ENCODE data around the gene VAMP5.

Gene VAMP5

DNA sequence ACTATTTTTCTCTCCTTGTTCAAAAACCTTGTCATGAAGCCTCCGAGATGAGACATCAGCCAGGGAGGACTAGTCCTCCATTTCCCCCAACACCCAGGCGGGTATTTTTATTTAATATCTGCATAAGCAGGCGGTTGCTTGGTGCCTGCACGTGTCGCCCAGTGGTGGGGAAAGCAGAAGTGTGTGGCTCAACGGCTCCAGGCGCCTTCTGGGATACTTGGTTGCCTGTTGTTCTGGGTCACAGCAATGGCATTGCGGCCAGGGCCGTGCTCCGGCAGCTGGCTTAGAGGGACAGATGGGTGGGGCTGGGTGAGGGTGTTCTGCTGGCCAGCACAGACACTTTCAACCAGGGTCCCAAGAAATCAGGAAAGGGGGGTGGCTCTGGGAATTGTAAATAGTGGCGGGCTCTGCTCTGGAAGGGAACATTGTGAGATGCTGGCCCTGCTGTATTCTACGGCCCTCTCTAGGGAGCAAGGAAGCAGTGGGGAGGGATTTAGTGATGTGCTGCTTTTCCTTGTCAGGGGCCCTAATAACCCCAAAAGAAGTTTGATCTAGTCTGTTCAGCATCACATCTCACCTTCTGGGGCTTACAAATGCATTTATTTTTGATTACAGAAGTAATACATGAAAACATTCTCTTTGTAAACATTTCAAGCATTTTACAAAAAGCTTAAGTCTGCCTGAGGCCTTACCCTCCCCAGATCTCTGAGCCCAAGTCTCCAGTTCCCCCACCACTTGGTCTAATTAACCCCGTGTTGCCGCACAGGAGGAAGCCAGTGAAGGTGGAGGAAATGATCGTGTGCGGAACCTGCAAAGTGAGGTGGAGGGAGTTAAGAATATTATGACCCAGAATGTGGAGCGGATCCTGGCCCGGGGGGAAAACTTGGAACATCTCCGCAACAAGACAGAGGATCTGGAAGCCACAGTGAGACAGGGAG is 5.7 kb upstream of the VAMP5 start:
- TF ChIP-seq, protein P1, sequence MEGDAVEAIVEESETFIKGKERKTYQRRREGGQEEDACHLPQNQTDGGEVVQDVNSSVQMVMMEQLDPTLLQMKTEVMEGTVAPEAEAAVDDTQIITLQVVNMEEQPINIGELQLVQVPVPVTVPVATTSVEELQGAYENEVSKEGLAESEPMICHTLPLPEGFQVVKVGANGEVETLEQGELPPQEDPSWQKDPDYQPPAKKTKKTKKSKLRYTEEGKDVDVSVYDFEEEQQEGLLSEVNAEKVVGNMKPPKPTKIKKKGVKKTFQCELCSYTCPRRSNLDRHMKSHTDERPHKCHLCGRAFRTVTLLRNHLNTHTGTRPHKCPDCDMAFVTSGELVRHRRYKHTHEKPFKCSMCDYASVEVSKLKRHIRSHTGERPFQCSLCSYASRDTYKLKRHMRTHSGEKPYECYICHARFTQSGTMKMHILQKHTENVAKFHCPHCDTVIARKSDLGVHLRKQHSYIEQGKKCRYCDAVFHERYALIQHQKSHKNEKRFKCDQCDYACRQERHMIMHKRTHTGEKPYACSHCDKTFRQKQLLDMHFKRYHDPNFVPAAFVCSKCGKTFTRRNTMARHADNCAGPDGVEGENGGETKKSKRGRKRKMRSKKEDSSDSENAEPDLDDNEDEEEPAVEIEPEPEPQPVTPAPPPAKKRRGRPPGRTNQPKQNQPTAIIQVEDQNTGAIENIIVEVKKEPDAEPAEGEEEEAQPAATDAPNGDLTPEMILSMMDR (conservative IDR thresholded peaks at IDR 0.05; ENCODE audit: low read length), result no peak
- DNase-seq (ENCODE audit: low read depth), result no peak
- H3K4me3 ChIP-seq (ENCODE audit: low read length), result no peak overlapping the region

DNA sequence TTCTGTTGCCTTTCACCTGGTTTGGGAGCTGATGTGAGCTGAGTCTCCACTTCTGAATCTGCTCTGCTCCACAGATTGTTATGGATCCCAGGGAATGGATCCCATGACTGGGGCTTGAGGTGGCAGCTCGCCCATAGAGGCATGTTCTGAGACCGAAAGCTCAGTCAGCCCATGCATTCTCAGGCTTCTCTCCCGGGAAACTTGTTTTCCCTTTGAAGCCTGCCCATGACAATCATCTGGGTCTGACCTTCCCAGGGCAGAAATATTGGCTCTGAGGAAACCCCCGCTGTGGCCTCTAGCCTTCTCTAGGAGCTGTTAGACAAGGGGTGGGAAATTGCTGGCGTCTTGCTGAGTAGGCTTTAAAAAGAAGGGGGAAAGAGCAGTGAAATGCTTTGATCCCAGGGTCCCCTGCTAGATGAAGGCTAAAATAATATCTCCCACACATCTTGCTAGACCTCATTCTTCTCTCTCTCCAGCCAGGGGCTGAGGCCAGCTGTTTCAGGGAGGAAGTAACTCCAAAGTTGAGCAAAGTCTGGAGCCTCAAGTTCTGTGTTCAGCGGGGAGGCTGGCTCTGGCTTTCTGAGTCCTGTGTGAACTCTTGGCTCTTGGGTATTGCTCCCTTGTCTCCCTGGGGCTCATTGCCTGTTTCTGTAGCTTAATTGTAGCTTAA is 4.8 kb upstream of the VAMP5 start:
- no peak for DNase-seq (ENCODE audit: low read depth)
- no peak overlapping the region for H3K4me3 ChIP-seq (ENCODE audit: low read length)

GRCh38 chr2:85580206-85580605 is 4.0 kb upstream of the VAMP5 start:
- TF ChIP-seq, protein P1 (conservative IDR thresholded peaks at IDR 0.05; ENCODE audit: low read length), result no peak
- H3K4me3 ChIP-seq (ENCODE audit: low read length), result no peak overlapping the region
- no peak for DNase-seq (ENCODE audit: low read depth)

More for the DNA sequence above, 4.8 kb upstream of the VAMP5 start:
- TF ChIP-seq, protein P1 (conservative IDR thresholded peaks at IDR 0.05; ENCODE audit: low read length), result no peak

DNA sequence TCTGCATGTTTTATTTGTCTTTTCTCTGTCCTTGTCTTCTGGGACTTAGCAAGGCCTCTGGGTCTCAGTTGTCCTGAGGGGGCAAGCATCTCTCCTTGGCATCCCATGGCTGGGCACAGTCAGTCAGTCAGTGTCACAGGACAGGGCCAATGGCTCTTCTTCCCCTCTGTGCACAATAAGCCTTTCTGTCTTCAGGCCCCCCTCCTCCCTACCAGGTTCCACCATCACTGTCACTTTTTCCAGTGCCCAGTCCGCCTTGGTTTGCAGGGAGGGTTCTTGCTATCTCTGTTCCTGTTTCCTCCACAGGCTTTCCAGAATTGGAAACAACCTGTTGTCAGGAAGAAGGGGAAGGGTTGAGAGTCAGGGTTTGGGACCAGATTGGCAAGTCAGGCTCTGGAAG is 1.7 kb upstream of the VAMP5 start:
- DNase-seq (ENCODE audit: low read depth), result no peak
- TF ChIP-seq, protein P1 (conservative IDR thresholded peaks at IDR 0.05; ENCODE audit: low read length), result no peak
- no peak overlapping the region for H3K4me3 ChIP-seq (ENCODE audit: low read length)

DNA sequence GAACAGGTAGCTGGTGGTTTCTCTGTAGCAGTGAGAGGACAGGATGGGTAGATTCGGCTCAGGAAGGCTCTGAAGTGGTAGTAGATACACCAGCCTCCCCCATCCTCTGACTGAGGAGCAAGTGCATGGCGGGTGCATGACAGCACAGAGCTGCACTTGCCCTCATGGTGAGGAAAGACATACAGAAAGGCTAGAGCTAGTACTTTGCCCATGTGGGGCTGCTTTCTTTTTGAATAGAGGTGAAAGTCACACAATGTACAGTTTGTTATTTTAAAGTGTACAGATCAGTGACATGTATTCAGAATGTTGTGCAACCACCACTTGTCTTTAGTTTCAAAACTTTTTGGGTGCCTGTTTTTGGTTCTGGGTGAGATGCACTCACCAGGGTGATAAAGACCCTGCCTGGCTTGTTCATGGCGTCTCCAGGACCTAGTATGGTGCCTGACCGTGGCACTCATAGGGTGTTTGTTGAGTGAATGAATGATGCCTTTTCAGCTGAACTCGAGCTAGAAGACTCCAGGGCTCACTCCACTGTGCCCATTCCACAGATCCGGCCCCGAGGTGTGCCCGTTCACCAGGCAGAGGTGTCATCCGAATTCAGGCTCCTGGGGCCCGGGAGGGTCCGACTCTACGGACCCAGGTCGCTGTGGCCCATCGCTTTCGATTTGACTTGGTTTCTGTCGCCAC is 421 bp upstream of the VAMP5 start:
- H3K4me3 ChIP-seq (ENCODE audit: low read length), result peak overlapping the region; percentile 68
- no peak for DNase-seq (ENCODE audit: low read depth)
- TF ChIP-seq, protein P1 (conservative IDR thresholded peaks at IDR 0.05; ENCODE audit: low read length), result no peak

- DNase-seq (ENCODE audit: low read depth), result peak; percentile 81
- H3K4me3 ChIP-seq (ENCODE audit: low read length), result peak overlapping the region; percentile 68
- TF ChIP-seq, protein P1 (conservative IDR thresholded peaks at IDR 0.05; ENCODE audit: low read length), result no peak
Observed at GRCh38 chr2:85584857-85585780, 888 bp downstream of the VAMP5 start.
